Gastrocnemius medialis (tissue), 4 donors: Measurements from ENCODE around the gene NFATC3. TPM values are rescaled to one million over a fixed set of nuclear protein-coding genes. Genes with fewer than 3 reads are reported as not detected.
A peak's percentile ranks its signal among the peaks of the same experiment; 100 is the strongest.

Experiments used
- ATAC-seq, 2 donors: fragments of 150-250 bp; one replicate each; pipeline ENCODE4 v1.9.1; 2016
- DNase-seq, 2 donors: peaks; one replicate each; pipeline ENCODE4 v3.0.0-alpha.2; 2019
- H3K27ac ChIP-seq, 4 donors: fragments of 200-600 bp; sonication (generic); 1 replicate in 1 of 4; 2 replicates in 3 of 4; pipeline ENCODE4 v1.5.1; 2016 to 2018; ENCODE audit warnings: mild to moderate bottlenecking in 2 of 4, moderate library complexity in 1 of 4
- H3K27me3 ChIP-seq, 3 donors: fragments of 200-600 bp; sonication (generic) in 2 of 3; 1 replicate in 1 of 3; 2 replicates in 2 of 3; pipeline versions ENCODE4 v1.5.1 to v1.6.0; 2016 to 2019; ENCODE audit warnings: mild to moderate bottlenecking in 1 of 3, moderate library complexity in 1 of 3
- H3K36me3 ChIP-seq, 2 donors: fragments of 200-600 bp; sonication (generic) in 1 of 2; one replicate each; pipeline ENCODE4 v1.5.1; 2017 to 2018
- H3K4me1 ChIP-seq, 2 donors: fragments of 200-600 bp; sonication (generic) in 1 of 2; one replicate each; pipeline ENCODE4 v1.5.1; 2016 to 2017; ENCODE audit warnings: mild to moderate bottlenecking in 2 of 2
- H3K4me3 ChIP-seq, 4 donors: fragments of 200-600 bp; sonication (generic) in 3 of 4; 1 replicate in 1 of 4; 2 replicates in 3 of 4; pipeline ENCODE4 v1.5.1; 2016 to 2019; ENCODE audit warnings: mild to moderate bottlenecking in 2 of 4
- H3K9me3 ChIP-seq, 3 donors: fragments of 200-600 bp; sonication (generic) in 2 of 3; 1 replicate in 1 of 3; 2 replicates in 2 of 3; pipeline ENCODE4 v1.5.1; 2016 to 2019
- CTCF ChIP-seq, 5 experiments: fragments of 450-650 bp in 3 of 5; fragments of 200-600 bp in 2 of 5; sonication (generic) in 2 of 5; IDR thresholded peaks in 4 of 5; conservative IDR thresholded peaks in 1 of 5; 1 replicate in 4 of 5; 2 replicates in 1 of 5; pipeline ENCODE4 v1.5.1; 2016 to 2019; ENCODE audit warnings: antibody characterized with exemption in 5 of 5, mild to moderate bottlenecking in 3 of 5, moderate library complexity in 3 of 5
- POLR2A ChIP-seq, 2 donors: fragments of 450-650 bp; IDR thresholded peaks; one replicate each; pipeline ENCODE4 v1.6.1; 2017; ENCODE audit warnings: antibody characterized with exemption in 2 of 2, mild to moderate bottlenecking in 2 of 2, moderate library complexity in 2 of 2
- in situ Hi-C, 4 donors: fragments of 200-750 bp; cut with MboI; loops; one replicate each; pipeline versions ENCODE4 v1.15.0 to v1.8.0; 2017; ENCODE audit warnings: low sequenced_read_pairs in 4 of 4
- intact Hi-C: fragments of 100-400 bp; cut with DNase I; formaldehyde crosslinking; loops from one replicate; pipeline ENCODE4 v1.15.1; 2023; ENCODE audit warnings: low total_unique reads
- total RNA-seq, 4 donors: library from RNA; depleted of rRNA; stranded (reverse); fragments of >200 nt; gene quantifications; one replicate each; pipeline versions ENCODE4 v1.1.0 to v1.2.3, GENCODE V29; 2016

NFATC3 gene
- total RNA-seq, 4 donors from 2014 or later = 47.9 to 72.7 (median 70.7) TPM

GRCh38 chr16:68082629-68083238 lies 2.4 kb upstream of the NFATC3 start:
- in situ Hi-C loops (loop anchor here in 2 of 4 donors (25.0 kb wide), 1 partner anchor 255 kb away; no protein-coding TSS in a partner anchor), intact Hi-C loops (no loop called here)
- Histone ChIP-seq H3K36me3 (no peaks in the 10 kb centered on the region), H3K4me1 (peaks cover 46 to 52% of the 10 kb centered on the region in 2 donors), H3K4me3 (no peak overlapping the region), H3K27ac (peak overlapping the region; percentile 92 to 99 (median 95)), H3K9me3 (no peaks in the 10 kb centered on the region), H3K27me3 (no peaks in the 10 kb centered on the region)
- ATAC-seq = no peak
- no peak for DNase-seq
- TF ChIP-seq CTCF (IDR thresholded peaks at IDR 0.05 in 4 of 5, conservative IDR thresholded peaks at IDR 0.05 in 1 of 5) = no peak
- no peak for TF ChIP-seq POLR2A (IDR thresholded peaks at IDR 0.05)

GRCh38 chr16:68083239-68083781 lies 1.9 kb upstream of the NFATC3 start:
- no peaks in the 10 kb centered on the region for H3K27me3 ChIP-seq
- H3K27ac ChIP-seq = peak overlapping the region; percentile 92 to 99 (median 95)
- DNase-seq (no peak), ATAC-seq (no peak)
- no peak overlapping the region for H3K4me3 ChIP-seq
- H3K4me1 ChIP-seq = peaks cover 50 to 55% of the 10 kb centered on the region in 2 donors
- H3K36me3 ChIP-seq = no peaks in the 10 kb centered on the region
- no peaks in the 10 kb centered on the region for H3K9me3 ChIP-seq
- intact Hi-C loops (no loop called here), in situ Hi-C loops (loop anchor here in 2 of 4 donors (25.0 kb wide), 1 partner anchor 254 kb away; no protein-coding TSS in a partner anchor)
- no peak for TF ChIP-seq POLR2A (IDR thresholded peaks at IDR 0.05)

GRCh38 chr16:68083861-68084503 lies 1.2 kb upstream of the NFATC3 start:
- DNase-seq = peak in 1 of 2 donors; percentile 46
- H3K27ac ChIP-seq = peak overlapping the region; percentile 92 to 99 (median 95)
- peaks cover 57 to 62% of the 10 kb centered on the region in 2 donors for H3K4me1 ChIP-seq
- peak in 1 of 2 donors; percentile 0 for ATAC-seq
- H3K27me3 ChIP-seq = no peaks in the 10 kb centered on the region
- in situ Hi-C loops = loop anchor here in 2 of 4 donors (25.0 kb wide), 1 partner anchor 253 kb away; no protein-coding TSS in a partner anchor
- TF ChIP-seq POLR2A (IDR thresholded peaks at IDR 0.05) (no peak), CTCF (IDR thresholded peaks at IDR 0.05 in 4 of 5, conservative IDR thresholded peaks at IDR 0.05 in 1 of 5) (no peak)
- no peaks in the 10 kb centered on the region for H3K36me3 ChIP-seq
- H3K4me3 ChIP-seq = peak overlapping the region; percentile 57 to 83 (median 70)
- intact Hi-C loops = no loop called here
- H3K9me3 ChIP-seq = no peaks in the 10 kb centered on the region

- Histone ChIP-seq H3K4me1 (peaks cover 58 to 69% of the 10 kb centered on the region in 2 donors), H3K36me3 (no peaks in the 10 kb centered on the region), H3K27ac (peak overlapping the region; percentile 92 to 99 (median 95)), H3K4me3 (peak overlapping the region; percentile 57 to 83 (median 70)), H3K9me3 (no peaks in the 10 kb centered on the region), H3K27me3 (no peaks in the 10 kb centered on the region)
- DNase-seq = peak; percentile 76 to 85
- ATAC-seq = peak; percentile 68 to 69
- in situ Hi-C loops (loop anchor here in 2 of 4 donors (25.0 kb wide), 1 partner anchor 253 kb away; no protein-coding TSS in a partner anchor), intact Hi-C loops (no loop called here)
- TF ChIP-seq POLR2A (IDR thresholded peaks at IDR 0.05) (peak; percentile 49 to 60), CTCF (IDR thresholded peaks at IDR 0.05 in 4 of 5, conservative IDR thresholded peaks at IDR 0.05 in 1 of 5) (peak in 4 of 5 experiments; percentile 10 to 42 (median 30))
Measured at GRCh38 chr16:68084504-68085258, 489 bp upstream of the NFATC3 start.
